Loucy (cell line): ENCODE measurements around the gene MYO5B.

Experiments used
- CTCF ChIP-seq: fragments of 200-600 bp; sonication (generic); conservative IDR thresholded peaks from 2 replicates; pipeline ENCODE4 v1.5.1; 2014; ENCODE audit warnings: mild to moderate bottlenecking, antibody characterized with exemption, low read length
- EZH2phosphoT487 ChIP-seq: fragments of 200-600 bp; IDR thresholded peaks from 2 replicates; pipeline ENCODE4 v1.6.1; 2018; ENCODE audit warnings: antibody characterized with exemption, mild to moderate bottlenecking, moderate library complexity, borderline replicate concordance

GRCh38 chr18:50045126-50045525, 149.8 kb downstream of the MYO5B start:
- TF ChIP-seq CTCF (no peak), EZH2phosphoT487 (no peak)
